Stimulated activated naive CD8-positive, alpha-beta T cell treated with anti-CD3 and anti-CD28 coated beads, Interleukin-15, Interleukin-2, amounts not matched to agents 100 U/mL and 50 U/mL, for 24 hours (primary cell): ENCODE results near the gene KLF15.

Experiments used
- ATAC-seq: fragments of 150-1000 bp; cut with Tn5 transposase; one replicate; pipeline ENCODE4 v1.10.0; 2021
- DNase-seq: peaks from one replicate; pipeline ENCODE4 v3.0.0; 2021

KLF15 gene

DNA sequence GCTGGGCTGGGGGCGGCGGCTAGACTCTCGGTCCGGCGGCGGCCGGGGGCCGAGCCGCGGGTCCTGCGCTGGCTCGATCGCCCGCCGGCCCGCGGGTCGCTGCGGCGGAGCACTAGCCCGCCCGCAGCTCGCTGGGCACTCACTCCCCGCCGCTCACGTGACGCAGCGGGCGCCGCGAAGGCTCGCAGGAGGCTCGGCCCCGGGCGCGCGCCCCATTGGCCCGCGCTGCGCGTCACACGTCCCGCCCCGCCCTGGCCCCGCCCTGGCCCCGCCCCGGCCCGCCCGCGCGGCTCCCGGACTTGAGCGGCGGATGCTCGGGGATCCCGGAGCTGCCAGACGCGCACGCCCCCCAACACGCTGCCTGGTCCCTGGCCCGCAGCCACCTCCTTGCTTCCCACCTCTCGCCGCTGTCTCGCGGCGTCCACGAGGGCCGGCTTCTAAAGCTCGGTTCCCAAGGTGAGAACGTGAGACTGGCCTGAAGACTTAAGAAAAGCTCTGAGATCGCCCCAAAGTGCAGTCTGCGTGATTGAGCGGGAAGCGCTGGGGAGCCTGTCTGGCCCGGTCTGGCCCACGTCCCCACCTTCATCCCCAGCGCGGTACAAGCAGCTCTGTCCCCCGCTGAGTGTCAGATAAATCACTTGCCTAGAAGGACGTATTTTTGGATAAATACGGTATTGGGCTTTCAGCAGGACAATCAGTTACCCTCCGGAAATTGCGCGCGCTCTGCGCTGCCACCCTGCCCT, at the start of gene KLF15:
TSS of gene KLF15 (minus strand) at position 114 of the 743 bp plus-strand sequence. CDS start 4,486 bp downstream, outside the sequence.
- peak; percentile 87 for ATAC-seq
- peak; percentile 83 for DNase-seq

DNA sequence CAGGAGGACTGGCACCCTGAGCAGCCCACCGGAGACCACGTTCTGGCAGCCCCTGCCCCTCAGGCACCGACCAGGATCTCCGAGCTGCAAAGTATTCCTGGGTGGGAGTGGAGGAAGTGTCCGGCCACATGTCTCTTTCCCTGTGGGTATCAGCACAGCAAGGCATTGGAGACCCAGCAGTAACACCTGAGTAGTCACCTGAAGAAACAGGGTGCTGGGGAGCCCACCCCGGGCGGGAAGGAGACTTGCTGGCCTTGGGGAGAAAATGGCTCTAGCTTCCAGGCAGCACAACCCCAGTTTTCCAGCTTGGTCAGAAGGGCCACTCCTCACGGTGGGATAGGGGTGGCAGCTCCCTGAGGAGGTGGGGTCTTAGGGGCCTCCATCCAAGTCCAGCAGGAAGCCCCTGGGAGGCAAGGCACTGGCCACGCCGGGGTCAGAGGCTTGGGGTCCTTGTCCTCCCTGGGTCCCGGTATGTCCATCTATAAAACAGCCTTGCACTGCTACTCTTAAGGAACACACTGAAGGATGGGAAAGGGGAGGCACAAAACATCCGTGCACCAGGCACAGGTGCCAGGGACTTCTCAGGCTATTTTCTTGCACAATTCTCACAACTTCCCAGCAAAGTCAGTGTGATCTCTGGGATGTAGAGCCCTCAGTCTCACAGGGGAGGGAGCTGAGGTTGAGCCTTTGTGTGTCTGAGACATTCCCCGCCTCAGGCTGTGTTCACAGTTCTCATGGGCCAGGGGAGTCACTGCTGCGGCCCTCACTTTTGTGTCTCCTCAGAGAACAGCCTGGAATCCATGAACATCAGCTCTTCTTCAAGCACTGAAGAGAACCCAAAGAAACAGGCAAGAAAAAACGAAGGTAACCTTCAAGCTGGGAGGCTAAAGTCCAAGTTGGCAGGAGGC, 49.4 kb upstream of the KLF15 start:
- DNase-seq (no peak), ATAC-seq (no peak)

DNA sequence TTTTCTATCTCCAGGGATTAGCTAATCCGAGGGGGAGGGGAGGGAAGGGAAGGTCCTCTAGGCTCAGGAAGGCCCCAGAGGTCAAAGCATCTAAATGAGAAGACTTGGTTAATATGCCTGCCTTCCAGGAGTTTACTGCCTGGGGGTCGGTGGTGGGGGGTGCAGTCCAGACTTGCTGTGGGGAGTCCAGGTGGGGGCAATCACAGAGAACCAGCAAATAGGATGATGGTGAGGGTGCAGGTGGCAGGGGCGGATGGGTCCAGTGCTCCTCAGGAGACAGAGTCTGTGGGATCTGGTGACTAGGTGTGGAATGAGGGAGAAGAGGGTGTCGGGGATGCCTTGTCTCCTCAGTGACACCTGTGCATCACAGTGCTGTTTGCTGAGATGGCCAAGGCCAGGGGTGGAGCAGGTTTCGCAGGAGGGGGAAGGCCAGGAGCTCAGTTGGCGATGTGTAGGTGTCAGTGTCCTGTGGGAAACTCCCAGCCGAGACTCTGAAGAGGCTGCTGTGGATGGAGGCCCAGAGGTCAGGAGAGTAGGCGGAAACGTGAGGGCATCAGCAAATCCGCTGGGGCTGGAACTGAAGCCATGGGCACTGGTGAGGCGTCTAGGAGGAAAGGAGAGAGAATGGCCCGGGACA, 45.6 kb upstream of the KLF15 start:
- DNase-seq (no peak), ATAC-seq (no peak)

DNA sequence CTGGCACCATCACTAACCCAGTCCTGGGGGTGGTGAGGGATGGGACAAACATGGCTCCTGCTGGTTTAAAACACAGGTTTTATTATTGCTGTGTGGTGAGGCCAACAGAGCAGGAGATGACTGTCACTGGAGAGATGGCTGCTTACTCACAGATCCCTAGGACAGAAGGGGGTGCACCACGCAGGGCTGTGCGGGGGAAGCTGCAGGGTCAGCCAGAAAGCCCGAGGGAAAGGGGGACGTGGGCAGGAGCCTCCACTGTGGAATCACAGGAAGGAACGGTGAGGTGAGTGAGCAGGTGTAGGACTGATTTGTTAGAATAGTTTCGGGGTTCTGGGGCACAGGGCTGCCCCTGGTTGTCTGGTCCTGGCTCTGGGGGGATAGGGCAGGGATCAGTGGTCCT, 45.0 kb upstream of the KLF15 start:
- ATAC-seq (no peak), DNase-seq (no peak)

DNA sequence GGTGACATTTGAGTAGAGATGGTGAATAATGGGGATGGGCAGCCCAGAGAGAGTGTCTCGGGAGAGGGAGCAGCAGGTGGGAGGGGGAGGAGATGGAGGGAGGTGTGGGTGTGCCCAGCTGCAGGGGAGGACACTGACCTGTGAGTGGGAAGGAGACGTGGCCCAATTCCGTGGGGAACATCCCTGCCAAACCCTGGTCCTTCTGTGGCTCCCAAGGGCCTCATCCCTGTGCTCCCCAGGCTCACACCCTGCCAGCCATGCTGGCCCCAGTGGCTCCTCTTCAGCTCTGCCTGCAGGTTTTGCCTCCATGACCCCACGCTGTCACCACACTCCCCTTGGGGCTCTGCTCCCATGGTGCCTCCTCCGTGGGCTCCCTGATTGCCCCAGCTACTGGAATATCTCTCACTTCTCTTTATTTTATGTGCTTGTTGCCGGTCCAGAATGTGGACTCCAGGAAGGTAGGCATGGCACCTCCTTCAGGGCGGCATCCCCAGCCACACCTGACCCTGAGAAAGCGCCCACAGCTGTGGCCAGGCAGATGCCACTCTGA, 44.5 kb upstream of the KLF15 start:
- DNase-seq (no peak), ATAC-seq (no peak)

DNA sequence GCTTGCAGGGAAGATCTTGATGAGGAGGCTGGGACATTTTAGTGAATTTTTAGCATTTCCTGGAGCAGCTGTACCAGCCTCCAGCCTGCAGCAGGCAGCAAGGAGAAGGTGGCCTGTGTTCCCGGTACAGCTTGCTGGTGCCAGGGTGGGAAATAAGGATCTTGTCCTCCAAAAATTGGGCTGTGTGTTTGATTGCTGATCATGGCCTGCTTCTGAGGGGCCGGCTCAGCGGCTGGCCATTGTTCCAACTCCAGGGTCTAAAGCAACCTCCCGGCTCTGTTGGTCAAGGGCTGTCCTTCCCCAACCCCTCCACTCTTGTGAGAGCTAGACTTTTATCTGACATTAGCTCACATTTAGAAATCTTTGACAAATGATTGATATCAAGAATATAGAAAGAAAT, 42.5 kb upstream of the KLF15 start:
- DNase-seq (no peak), ATAC-seq (no peak)

DNA sequence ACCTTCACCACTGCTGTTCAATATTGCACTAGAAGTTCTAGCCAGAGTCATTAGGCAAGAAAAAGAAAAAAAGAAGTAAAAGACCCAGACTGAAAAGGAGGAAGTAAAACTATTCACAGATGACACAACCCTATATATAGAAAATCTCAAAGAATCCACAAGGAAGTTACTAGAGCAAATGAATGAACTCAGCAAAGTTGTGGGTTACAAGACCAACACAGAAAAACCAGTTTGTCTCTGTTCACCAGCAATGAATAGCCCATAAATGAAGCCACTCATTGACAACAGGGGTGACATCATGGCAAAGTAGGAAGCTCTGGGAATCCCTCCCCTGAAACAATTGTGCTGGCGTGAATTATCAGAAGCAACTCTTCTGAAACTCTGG, 42.1 kb upstream of the KLF15 start:
- DNase-seq, result no peak
- ATAC-seq, result no peak

DNA sequence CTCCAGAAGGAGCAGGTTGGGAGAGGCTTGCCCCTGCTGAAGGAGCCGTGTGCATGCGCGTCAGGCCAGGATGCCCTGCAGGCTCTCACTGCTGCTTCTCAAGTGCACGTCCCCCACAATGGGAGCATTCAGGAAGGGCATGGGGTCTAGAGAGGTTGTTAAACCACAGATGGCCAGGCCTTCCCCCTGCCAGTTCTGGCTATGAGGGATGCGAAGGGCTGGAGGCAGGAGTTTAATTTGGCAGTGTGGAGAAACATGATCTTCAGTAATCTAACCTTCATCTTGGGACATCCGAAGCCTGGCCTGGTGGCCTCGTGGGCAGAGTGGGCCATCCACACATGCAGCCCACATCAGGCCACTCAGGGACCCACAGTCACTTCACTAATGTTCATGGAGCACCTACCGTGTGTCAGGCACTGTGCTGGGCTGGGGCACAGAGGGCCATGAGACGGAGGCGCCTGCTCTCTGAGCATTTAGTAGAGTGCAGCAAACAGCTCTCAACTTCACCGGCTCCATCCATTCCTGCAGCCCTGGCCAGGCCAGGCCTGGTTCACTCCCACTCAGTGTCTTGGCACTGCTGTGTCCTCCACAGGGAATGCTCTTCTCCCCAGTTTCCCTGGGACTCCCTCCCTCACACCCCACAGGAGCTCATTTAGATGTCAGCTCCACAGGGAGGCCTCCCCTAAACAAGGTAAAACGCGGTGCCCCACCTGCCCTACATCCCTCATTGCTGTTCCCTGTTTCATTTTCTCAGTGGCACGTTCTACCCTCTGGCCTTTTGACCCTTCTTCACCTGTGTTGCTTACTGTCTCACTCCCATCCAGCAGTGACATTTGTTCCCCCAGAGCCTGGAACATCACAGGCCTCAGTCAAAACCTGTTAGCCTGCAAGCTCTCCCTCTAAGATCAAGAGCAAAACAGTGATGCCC, 41.5 kb upstream of the KLF15 start:
- ATAC-seq, result no peak
- DNase-seq, result no peak

DNA sequence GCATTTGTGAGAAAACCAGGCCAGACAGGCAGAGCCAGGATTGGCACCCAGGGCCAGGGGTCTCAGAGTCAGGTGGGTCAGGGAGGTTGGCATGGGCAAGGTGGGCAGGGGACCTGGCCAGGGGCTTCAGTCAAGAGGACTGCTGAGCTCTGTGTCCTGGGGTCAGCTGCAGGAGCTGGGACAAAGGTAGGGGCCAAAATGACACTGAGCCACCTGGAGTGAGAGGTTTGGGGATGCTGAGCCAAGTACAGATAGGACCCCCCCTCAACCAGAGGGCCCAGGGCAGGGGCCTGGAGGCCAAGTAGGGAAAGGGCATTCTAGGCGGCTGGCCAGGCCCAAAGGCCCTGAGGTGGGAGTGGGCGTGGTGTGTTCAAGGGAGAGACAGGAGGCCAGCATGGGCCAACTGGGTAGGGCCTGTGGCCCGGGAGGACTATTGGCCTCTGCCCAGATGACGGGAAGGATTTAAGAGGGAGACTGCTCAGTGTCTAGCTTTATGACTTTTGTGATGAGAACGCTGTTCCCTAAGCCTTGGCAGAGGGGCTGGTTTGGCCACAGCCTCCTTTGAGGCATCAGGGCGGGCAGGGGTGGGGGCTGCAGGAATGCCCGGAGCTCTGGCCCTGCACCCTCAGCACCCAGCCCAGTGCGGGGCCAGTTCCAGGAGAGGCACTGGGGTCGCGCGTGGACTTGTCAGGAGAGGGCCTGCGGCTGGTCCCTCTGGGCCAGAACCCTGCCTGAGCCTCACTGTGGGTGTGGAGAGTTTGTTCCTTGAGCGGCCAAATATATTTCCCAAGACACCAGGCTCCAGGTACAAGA, 40.6 kb upstream of the KLF15 start:
- DNase-seq, result no peak
- no peak for ATAC-seq

DNA sequence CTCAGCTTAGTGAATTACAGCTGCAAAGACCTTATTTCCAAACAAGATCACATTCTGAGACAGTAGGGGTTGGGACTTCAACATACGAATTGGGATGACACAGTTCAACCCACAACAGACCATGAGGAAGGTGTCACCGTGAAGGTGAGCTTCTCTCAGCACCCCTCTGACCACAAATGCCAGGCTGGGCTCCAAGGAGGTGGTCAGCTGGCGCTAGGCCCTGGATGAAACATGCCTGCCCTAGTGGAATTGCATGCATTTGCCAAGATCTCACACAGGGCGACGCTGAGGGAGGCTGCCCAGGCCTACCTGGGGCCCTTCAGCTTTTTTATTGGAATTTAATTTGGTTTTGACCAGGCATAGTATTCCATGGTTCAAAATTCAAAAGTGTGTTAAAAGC, 39.3 kb upstream of the KLF15 start:
- no peak for ATAC-seq
- no peak for DNase-seq

DNA sequence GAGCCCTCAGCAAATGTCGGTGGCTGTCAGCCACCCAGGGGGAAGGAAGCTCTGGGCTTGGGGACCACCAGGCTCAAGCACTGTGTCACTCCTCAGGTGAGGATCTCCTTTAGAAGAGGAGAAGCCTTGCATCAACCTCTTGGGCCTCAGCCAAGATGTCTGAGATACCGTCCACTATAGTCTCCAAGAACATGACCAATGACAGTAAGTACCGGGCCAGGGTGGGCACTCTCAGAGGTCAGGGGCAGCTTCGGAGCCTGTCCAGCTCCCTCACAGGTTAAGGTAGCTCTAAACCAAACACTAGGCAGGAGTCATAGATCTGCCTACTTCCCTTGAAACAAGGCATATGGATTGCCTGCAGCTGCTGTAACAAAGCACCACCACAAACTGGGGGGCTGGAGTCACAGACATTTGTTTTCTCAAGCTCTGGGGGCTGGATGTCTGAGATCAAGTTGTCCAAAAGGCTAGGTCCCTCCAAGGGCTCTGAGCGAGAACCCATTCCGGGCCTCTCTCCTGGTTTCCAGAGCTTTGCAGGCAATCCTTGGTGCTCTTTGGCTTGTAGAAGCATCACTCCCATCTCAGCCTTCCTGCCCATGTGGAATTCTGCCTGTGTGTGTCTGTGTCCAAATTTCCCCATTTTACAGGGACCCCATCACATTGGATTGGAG, 38.8 kb upstream of the KLF15 start:
- ATAC-seq, result no peak
- no peak for DNase-seq

DNA sequence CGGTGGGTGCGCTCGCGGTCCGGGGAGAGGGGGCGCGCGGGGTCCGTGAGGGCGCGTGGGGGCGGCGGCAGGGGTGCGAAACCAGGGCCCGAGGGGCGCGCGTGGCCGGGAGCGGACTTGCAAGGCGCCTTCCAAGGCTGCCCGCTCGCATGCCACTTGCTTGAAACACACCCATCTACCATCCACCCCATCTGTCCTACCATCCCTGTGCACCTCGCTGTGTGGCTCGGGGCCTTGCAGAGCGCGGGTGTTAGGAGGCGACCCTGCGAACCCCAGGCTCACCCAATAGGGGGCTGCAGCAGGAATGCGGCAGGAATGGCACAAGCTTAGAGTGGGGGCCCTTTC, 37.7 kb upstream of the KLF15 start:
- ATAC-seq (no peak), DNase-seq (no peak)

DNA sequence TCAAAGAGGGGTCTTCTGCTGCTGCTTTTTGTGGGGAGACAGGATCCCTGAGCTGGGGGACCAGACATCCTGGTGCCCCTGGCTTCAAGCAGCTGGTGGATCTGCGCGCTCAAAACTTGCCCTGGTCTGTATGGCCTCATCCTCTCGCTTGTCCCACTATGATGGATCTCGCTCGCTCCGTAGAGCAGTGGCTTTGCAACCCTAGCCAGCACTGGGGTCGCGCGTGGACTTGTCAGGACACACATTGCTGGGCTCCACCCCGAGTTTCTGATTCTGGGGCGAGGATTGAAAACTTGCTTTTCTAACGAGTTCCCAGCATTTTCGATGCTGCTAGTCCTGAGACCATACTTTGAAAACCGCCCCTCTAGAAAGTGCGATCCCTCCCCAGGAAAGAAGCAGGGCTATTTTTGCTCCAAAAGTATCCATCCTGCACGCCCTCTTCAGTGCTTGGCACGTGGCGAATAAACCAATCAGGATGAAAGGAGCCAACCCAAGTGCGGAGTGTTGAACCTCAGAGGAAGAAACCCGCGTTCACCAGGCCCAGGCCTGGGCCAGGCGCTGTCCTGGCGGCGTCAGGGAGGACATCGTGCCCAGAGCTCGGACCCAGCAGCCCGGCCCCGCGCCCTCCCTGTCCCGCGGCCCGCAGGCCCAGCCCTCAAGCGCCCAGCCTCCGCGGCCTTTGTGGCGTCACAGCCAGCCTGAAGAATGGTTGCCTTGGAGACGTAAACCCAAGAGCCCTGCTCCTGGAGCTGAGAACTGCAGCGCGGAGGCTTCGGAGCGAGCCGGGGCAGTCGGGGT, 37.2 kb upstream of the KLF15 start, which contains the start of gene CFAP100:
TSS of gene CFAP100 (plus strand) at position 731 of the 798 bp plus-strand sequence. CDS start 1,092 bp downstream, outside the sequence.
- ATAC-seq, result no peak
- DNase-seq, result no peak

DNA sequence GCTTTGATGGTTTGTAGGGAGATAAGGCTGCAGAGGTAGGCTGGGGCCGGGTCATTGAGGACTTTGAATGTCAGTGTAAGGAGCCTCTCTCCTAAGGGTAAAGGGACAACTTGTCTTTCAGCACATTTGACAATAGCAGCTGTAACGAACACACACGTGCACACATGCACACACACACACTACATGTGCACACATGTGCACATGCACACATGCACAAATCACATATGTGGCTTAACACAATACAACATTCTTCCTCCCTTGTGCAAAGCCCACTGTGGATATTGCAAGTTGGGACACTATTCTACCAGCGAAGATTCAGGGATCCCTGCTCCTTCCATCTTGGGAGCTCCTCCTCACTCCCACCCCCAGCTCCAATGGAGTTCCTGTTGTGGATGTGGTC, 36.4 kb upstream of the KLF15 start:
- ATAC-seq, result no peak
- DNase-seq, result no peak

DNA sequence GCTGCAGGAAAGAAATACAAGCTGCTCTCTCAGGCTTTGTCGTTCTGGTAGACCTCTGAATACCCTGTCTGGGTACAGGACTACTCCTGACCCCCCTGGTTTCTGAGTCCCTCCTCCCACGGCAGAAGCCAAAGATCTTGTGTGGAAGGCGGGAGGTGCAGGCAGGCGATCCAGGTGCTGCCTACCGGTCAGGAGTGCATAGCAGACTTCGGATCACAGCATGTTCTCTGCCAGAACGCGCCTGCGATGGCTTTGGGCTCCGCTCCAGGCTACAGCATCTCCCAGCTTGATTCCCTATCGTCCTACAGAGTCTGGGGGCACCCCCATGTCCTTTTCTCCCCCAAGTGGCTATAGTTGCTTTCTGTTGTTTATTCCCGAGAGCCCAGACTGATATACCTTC, 35.0 kb upstream of the KLF15 start:
- no peak for DNase-seq
- no peak for ATAC-seq

DNA sequence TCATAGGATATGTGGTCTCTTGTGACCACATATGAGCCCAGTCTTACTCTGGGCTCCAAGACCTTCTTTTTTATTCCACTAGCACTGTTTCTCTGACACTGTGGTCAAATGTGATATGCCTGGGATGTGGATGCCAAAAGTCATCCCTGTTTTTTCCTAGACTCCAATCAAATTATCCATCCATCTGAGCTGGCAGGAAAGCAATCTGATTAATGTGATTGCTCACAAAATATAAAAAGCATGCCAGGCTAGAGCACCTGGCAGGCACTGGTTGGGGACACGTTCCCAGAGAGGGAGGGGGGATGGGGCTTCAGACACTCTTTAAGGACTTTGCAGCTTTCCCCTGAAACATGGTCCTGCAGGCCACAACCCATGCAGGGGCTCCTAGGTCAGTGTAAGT, 34.4 kb upstream of the KLF15 start:
- DNase-seq (no peak), ATAC-seq (no peak)

DNA sequence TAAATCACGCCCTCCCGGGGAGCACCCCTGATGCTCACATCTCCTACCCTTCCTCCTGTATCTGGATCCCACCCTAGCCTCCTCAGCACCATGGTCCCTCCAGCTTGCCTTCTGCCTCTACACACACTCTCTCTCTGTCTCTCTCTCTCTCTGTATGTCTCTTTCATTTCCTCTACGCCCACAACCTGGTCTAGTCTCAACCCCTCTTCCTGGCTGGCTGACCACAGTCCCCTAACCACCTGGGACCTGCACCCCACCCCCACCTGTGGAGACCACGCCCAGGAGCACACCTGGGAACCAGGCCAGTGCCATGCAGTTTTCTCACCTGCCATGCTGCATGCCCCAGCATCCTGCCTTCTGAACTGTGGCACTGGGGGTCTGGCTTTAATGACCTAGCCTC, 33.5 kb upstream of the KLF15 start:
- no peak for ATAC-seq
- DNase-seq, result no peak

DNA sequence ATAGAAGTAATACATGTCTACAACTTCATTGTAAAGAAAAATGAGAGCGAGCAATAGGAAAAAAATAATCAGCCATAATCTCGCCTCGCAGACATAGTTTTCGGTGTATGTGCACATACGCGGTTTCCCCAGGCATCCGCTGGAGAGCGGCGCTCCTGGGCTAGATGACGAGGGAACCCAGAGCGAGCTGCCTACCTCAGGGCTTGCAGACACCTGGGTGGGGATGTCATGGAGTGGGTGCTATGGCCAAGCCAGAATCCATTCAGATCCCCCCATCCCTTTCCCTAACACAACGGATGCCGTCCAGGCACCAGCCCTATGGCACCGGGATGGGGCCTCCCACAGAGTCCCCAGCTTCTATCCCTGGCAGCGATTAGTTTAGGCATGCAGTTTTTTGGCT, 33.0 kb upstream of the KLF15 start:
- ATAC-seq, result no peak

DNA sequence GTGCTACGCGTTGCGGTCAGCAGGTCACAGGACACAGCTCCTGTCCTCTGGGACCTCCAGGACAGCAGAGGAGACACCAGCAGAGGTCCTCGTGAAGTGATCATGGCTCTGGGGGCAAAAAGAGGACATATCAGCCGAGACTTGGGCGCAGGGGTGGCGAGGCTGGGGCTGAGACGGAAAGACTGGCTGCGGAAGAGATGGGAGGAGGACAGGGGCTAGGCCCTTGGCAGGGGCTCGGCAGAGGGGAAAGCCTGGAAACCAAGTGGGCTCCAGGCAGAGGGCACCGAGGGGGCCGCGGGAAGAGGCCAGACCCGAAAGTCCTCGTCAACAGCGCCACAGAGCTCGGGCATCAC, 32.6 kb upstream of the KLF15 start:
- DNase-seq, result no peak
- no peak for ATAC-seq

More for the DNA sequence above, 33.0 kb upstream of the KLF15 start:
- no peak for DNase-seq
